ENCODE data around the gene SPN. TPM values are rescaled to one million over a fixed set of nuclear protein-coding genes. Genes with fewer than 3 reads are reported as not detected.

Gene SPN
- total and polyA plus RNA-seq, 9 of the 15 experiments (the other 6 are each of a cell fraction or from before 2014, with no cell fraction given), result 24.3 to 225 (median 79.4) TPM

GRCh38 chr16:29710227-29711219, 47.5 kb downstream of the SPN start (continued):
- TF ChIP-seq YY1 (IDR thresholded peaks at IDR 0.05; ENCODE audit: borderline replicate concordance in 1 of 3, control insufficient read depth in 1 of 3, extremely low read depth in 1 of 3, insufficient read depth in 3 of 3, insufficient read length in 1 of 3, insufficient replicate concordance in 2 of 3, low read depth in 1 of 3, low read length in 2 of 3) (peak in 1 of 3 experiments; percentile 13), NCOA1 (IDR thresholded peaks at IDR 0.05; ENCODE audit: low read depth) (no peak), STAT5B (CRISPR knock-in tag; IDR thresholded peaks at IDR 0.05) (no peak), ZNF551 (CRISPR knock-in tag; IDR thresholded peaks at IDR 0.05) (no peak), POLR2AphosphoS2 (IDR thresholded peaks at IDR 0.05; ENCODE audit: low read length) (no peak), KLF10 (CRISPR knock-in tag; IDR thresholded peaks at IDR 0.05) (no peak), RAD21 (CRISPR knock-in tag; conservative IDR thresholded peaks at IDR 0.05 in 1 of 2, IDR thresholded peaks at IDR 0.05 in 1 of 2) (peak; percentile 59 to 67), SOX6 (IDR thresholded peaks at IDR 0.05) (no peak), RBBP5 (IDR thresholded peaks at IDR 0.05; ENCODE audit: borderline replicate concordance, insufficient read depth, low read length, poor library complexity, severe bottlenecking) (no peak), THAP7 (CRISPR knock-in tag; IDR thresholded peaks at IDR 0.05) (no peak), NFE2L1 (tag; IDR thresholded peaks at IDR 0.05; ENCODE audit: borderline replicate concordance, low read depth) (no peak), BRF2 (IDR thresholded peaks at IDR 0.05; ENCODE audit: borderline replicate concordance, insufficient read depth, insufficient read length) (no peak), SMAD4 (CRISPR knock-in tag; conservative IDR thresholded peaks at IDR 0.05) (peak; percentile 33; the same call in 1 of the 2 replicates), TAF15 (IDR thresholded peaks at IDR 0.05; ENCODE audit: low read depth, low read length) (no peak), GTF2A2 (tag; IDR thresholded peaks at IDR 0.05) (no peak), HIVEP1 (CRISPR knock-in tag; IDR thresholded peaks at IDR 0.05) (no peak), L3MBTL2 (IDR thresholded peaks at IDR 0.05) (peak; percentile 96), PRDM10 (IDR thresholded peaks at IDR 0.05; ENCODE audit: partially characterized antibody) (no peak), CC2D1A (IDR thresholded peaks at IDR 0.05) (peak; percentile 41; the same call in 1 of the 2 replicates), BRD4 (IDR thresholded peaks at IDR 0.05) (no peak), SETDB1 (IDR thresholded peaks at IDR 0.05; ENCODE audit: low read length) (no peak), HLTF (IDR thresholded peaks at IDR 0.05) (no peak)
